Mesodermal cell (in vitro differentiated cells): ENCODE measurements around the gene C1orf87.

ENCODE experiments used
- H3K27ac ChIP-seq: 2 replicates; pipeline ENCODE4 v1.7.0; 2013; ENCODE audit warnings: mild to moderate bottlenecking, low read depth, low read length, moderate library complexity; ENCODE audit not compliant: severe bottlenecking
- H3K36me3 ChIP-seq: 2 replicates; pipeline ENCODE4 v1.7.1; 2013; ENCODE audit warnings: mild to moderate bottlenecking, low read length, moderate library complexity; ENCODE audit not compliant: control insufficient read depth, insufficient read depth
- H3K4me1 ChIP-seq: one replicate; pipeline ENCODE4 v1.7.1; 2013; ENCODE audit warnings: mild to moderate bottlenecking, low read length; ENCODE audit not compliant: insufficient read depth, control insufficient read depth, poor library complexity, severe bottlenecking
- H3K4me3 ChIP-seq: 2 replicates; pipeline ENCODE4 v1.7.0; 2013; ENCODE audit warnings: low read length, control low read depth, mild to moderate bottlenecking; ENCODE audit not compliant: insufficient read depth, poor library complexity, severe bottlenecking; ENCODE audit errors: extremely low read depth
- H3K9me3 ChIP-seq: 2 replicates; pipeline ENCODE4 v1.7.1; 2013; ENCODE audit warnings: mild to moderate bottlenecking, low read length, moderate library complexity; ENCODE audit not compliant: control insufficient read depth
- WGBS, 2 experiments: methylation state at CpG; one replicate each; pipeline ENCODE4 v1.1.5; 2013; ENCODE audit warnings: missing lambda C conversion rate in 2 of 2; ENCODE audit not compliant: insufficient coverage in 2 of 2; 5-methylcytosine and 5-hydroxymethylcytosine counted together

C1orf87 gene

GRCh38 chr1:59994302-59995198 is 79.0 kb downstream of the C1orf87 start:
- WGBS, 2 experiments, result 79 to 88% methylated on average over 3 of the region's 4 CpGs
- H3K9me3 ChIP-seq, result no peaks in the 10 kb centered on the region
- peak overlapping the region; percentile 85 for H3K27ac ChIP-seq
- H3K4me3 ChIP-seq, result no peak overlapping the region
- peaks cover 3% of the 10 kb centered on the region for H3K4me1 ChIP-seq
- H3K36me3 ChIP-seq, result no peaks in the 10 kb centered on the region

GRCh38 chr1:59992040-59992820 is 81.3 kb downstream of the C1orf87 start:
- no peaks in the 10 kb centered on the region for H3K4me1 ChIP-seq
- no peak overlapping the region for H3K4me3 ChIP-seq
- WGBS, 2 experiments, result 100% methylated on average over 1 of the region's 5 CpGs; no CpG with 5 or more reads in 1 of the 2 experiments
- no peaks in the 10 kb centered on the region for H3K9me3 ChIP-seq
- no peaks in the 10 kb centered on the region for H3K36me3 ChIP-seq
- no peak overlapping the region for H3K27ac ChIP-seq

GRCh38 chr1:59990470-59990869 is 83.1 kb downstream of the C1orf87 start:
- no peaks in the 10 kb centered on the region for H3K9me3 ChIP-seq
- peaks cover 8% of the 10 kb centered on the region for H3K4me1 ChIP-seq
- WGBS, 2 experiments, result 89 to 95% methylated on average over 8 to 9 of the region's 9 CpGs
- H3K27ac ChIP-seq, result no peak overlapping the region
- no peaks in the 10 kb centered on the region for H3K36me3 ChIP-seq
- no peak overlapping the region for H3K4me3 ChIP-seq

GRCh38 chr1:59986516-59987310 is 86.9 kb downstream of the C1orf87 start:
- Histone ChIP-seq H3K4me1 (peaks cover 8% of the 10 kb centered on the region), H3K4me3 (no peak overlapping the region), H3K36me3 (no peaks in the 10 kb centered on the region), H3K27ac (no peak overlapping the region), H3K9me3 (no peaks in the 10 kb centered on the region)
- 75 to 76% methylated on average over 11 to 12 of the region's 12 CpGs for WGBS, 2 experiments

- Histone ChIP-seq H3K9me3 (no peaks in the 10 kb centered on the region), H3K27ac (no peak overlapping the region), H3K4me3 (no peak overlapping the region), H3K36me3 (no peaks in the 10 kb centered on the region), H3K4me1 (peaks cover 8% of the 10 kb centered on the region)
- 94 to 98% methylated on average over 6 to 7 of the region's 8 CpGs for WGBS, 2 experiments
Measured at GRCh38 chr1:59985911-59986515, 87.6 kb downstream of the C1orf87 start.

GRCh38 chr1:59979666-59980065 is 93.9 kb downstream of the C1orf87 start:
- no peaks in the 10 kb centered on the region for H3K9me3 ChIP-seq
- H3K36me3 ChIP-seq, result no peaks in the 10 kb centered on the region
- H3K4me1 ChIP-seq, result no peaks in the 10 kb centered on the region
- H3K27ac ChIP-seq, result no peak overlapping the region
- H3K4me3 ChIP-seq, result no peak overlapping the region
- WGBS, 2 experiments, result 90 to 97% methylated on average over 2 to 5 of the region's 5 CpGs

- H3K27ac ChIP-seq, result no peak overlapping the region
- no peaks in the 10 kb centered on the region for H3K9me3 ChIP-seq
- no peaks in the 10 kb centered on the region for H3K36me3 ChIP-seq
- no peaks in the 10 kb centered on the region for H3K4me1 ChIP-seq
- WGBS, 2 experiments, result 100% methylated on average over 2 of the region's 2 CpGs; no CpG with 5 or more reads in 1 of the 2 experiments
- no peak overlapping the region for H3K4me3 ChIP-seq
Measured at GRCh38 chr1:59978511-59978910, 95.1 kb downstream of the C1orf87 start.

- H3K9me3 ChIP-seq, result no peaks in the 10 kb centered on the region
- 80% methylated on average over 1 of the region's 1 CpG; no CpG with 5 or more reads in 1 of the 2 experiments for WGBS, 2 experiments
- H3K27ac ChIP-seq, result no peak overlapping the region
Measured at GRCh38 chr1:59978026-59978425, 95.5 kb downstream of the C1orf87 start.

GRCh38 chr1:59977075-59977410 is 96.5 kb downstream of the C1orf87 start:
- Histone ChIP-seq H3K4me1 (no peaks in the 10 kb centered on the region), H3K36me3 (no peaks in the 10 kb centered on the region), H3K9me3 (no peaks in the 10 kb centered on the region), H3K4me3 (no peak overlapping the region), H3K27ac (no peak overlapping the region)
- no CpG with 5 or more reads among the region's 4 CpGs for WGBS, 2 experiments

More at GRCh38 chr1:59978026-59978425, 95.5 kb downstream of the C1orf87 start:
- no peaks in the 10 kb centered on the region for H3K36me3 ChIP-seq
- no peak overlapping the region for H3K4me3 ChIP-seq
- H3K4me1 ChIP-seq, result no peaks in the 10 kb centered on the region
